NCI-H2196 (cell line): Measurements from ENCODE around the gene RTCA.
"Not testable (repeated sequence)": the region's sequence is repeated elsewhere in the genome, so short reads cannot be mapped to it uniquely, and the experiment has no call there.

Source experiments
- DNase-seq: peaks from one replicate; lab custom pipeline; 2025; ENCODE audit not compliant: unreplicated experiment; lab: John Stamatoyannopoulos, UW

Gene RTCA

GRCh38 chr1:100258427-100258826 lies 7.6 kb upstream of the RTCA start:
- DNase-seq, result not testable (repeated sequence)

- no peak for DNase-seq
Measured at GRCh38 chr1:100261686-100262085, 4.3 kb upstream of the RTCA start.

GRCh38 chr1:100264081-100264480 lies 1.9 kb upstream of the RTCA start:
- not testable (repeated sequence) for DNase-seq

- DNase-seq, result no peak
Measured at GRCh38 chr1:100265562-100265930, 470 bp upstream of the RTCA start.

- no peak for DNase-seq
Measured at GRCh38 chr1:100266741-100267140, 725 bp downstream of the RTCA start.

GRCh38 chr1:100267284-100267683 lies 1.3 kb downstream of the RTCA start:
- no peak for DNase-seq

- no peak for DNase-seq
Measured at GRCh38 chr1:100268202-100268601, 2.2 kb downstream of the RTCA start.

- DNase-seq, result no peak
Measured at GRCh38 chr1:100277866-100278265, 11.8 kb downstream of the RTCA start.

GRCh38 chr1:100279358-100279923 lies 13.4 kb downstream of the RTCA start:
- no peak for DNase-seq

GRCh38 chr1:100279954-100280682 lies 14.1 kb downstream of the RTCA start:
- no peak for DNase-seq

- DNase-seq, result no peak
Measured at GRCh38 chr1:100284591-100284990, 18.6 kb downstream of the RTCA start.

GRCh38 chr1:100287162-100287561 lies 21.1 kb downstream of the RTCA start:
- no peak for DNase-seq

- DNase-seq, result no peak
Measured at GRCh38 chr1:100290291-100290690, 24.3 kb downstream of the RTCA start.

- no peak for DNase-seq
Measured at GRCh38 chr1:100292711-100293110, 26.7 kb downstream of the RTCA start.

- DNase-seq, result no peak
Measured at GRCh38 chr1:100296140-100296539, 30.1 kb downstream of the RTCA start.

GRCh38 chr1:100296997-100297396 lies 31.0 kb downstream of the RTCA start:
- not testable (repeated sequence) for DNase-seq

GRCh38 chr1:100298512-100298911 lies 32.5 kb downstream of the RTCA start:
- DNase-seq, result no peak

GRCh38 chr1:100299521-100300222 lies 33.7 kb downstream of the RTCA start:
- DNase-seq, result no peak

GRCh38 chr1:100300691-100301090 lies 34.7 kb downstream of the RTCA start:
- DNase-seq, result no peak

GRCh38 chr1:100302739-100303138 lies 36.7 kb downstream of the RTCA start:
- DNase-seq, result no peak

GRCh38 chr1:100304227-100304626 lies 38.2 kb downstream of the RTCA start:
- no peak for DNase-seq

GRCh38 chr1:100304921-100305320 lies 38.9 kb downstream of the RTCA start:
- DNase-seq, result no peak
